Central memory CD8-positive, alpha-beta T cell (primary cell): ENCODE measurements around the gene MATN1.
"Not testable (repeated sequence)": the region's sequence is repeated elsewhere in the genome, so short reads cannot be mapped to it uniquely, and the experiment has no call there.

Source experiments
- ATAC-seq: fragments of 150-1000 bp; cut with Tn5 transposase; replicated peaks from 2 replicates; pipeline ENCODE4 v1.10.0; 2022; ENCODE audit warnings: mild to moderate bottlenecking, moderate FRiP score, moderate number of reproducible peaks; ENCODE audit not compliant: poor library complexity, severe bottlenecking; ENCODE audit errors: extremely low read depth
- DNase-seq, 2 donors: peaks; one replicate each; pipeline ENCODE4 v3.0.0; 2021; ENCODE audit warnings: low spot score in 2 of 2
- H3K27ac Mint-ChIP-seq: one replicate; pipeline ENCODE4 v1.8.0; 2022; ENCODE audit warnings: low read depth, mild to moderate bottlenecking, moderate library complexity, mixed read lengths
- H3K27me3 Mint-ChIP-seq: one replicate; pipeline ENCODE4 v1.8.0; 2022; ENCODE audit warnings: mixed read lengths
- H3K36me3 Mint-ChIP-seq: one replicate; pipeline ENCODE4 v1.8.0; 2022; ENCODE audit warnings: mild to moderate bottlenecking, moderate library complexity, mixed read lengths; ENCODE audit not compliant: insufficient read depth
- H3K4me1 Mint-ChIP-seq: one replicate; pipeline ENCODE4 v1.8.0; 2022; ENCODE audit warnings: mixed read lengths
- H3K4me3 Mint-ChIP-seq: one replicate; pipeline ENCODE4 v1.8.0; 2022; ENCODE audit warnings: mild to moderate bottlenecking, moderate library complexity, mixed read lengths
- H3K9me3 Mint-ChIP-seq: one replicate; pipeline ENCODE4 v1.8.0; 2022; ENCODE audit warnings: mixed read lengths

MATN1 gene

DNA sequence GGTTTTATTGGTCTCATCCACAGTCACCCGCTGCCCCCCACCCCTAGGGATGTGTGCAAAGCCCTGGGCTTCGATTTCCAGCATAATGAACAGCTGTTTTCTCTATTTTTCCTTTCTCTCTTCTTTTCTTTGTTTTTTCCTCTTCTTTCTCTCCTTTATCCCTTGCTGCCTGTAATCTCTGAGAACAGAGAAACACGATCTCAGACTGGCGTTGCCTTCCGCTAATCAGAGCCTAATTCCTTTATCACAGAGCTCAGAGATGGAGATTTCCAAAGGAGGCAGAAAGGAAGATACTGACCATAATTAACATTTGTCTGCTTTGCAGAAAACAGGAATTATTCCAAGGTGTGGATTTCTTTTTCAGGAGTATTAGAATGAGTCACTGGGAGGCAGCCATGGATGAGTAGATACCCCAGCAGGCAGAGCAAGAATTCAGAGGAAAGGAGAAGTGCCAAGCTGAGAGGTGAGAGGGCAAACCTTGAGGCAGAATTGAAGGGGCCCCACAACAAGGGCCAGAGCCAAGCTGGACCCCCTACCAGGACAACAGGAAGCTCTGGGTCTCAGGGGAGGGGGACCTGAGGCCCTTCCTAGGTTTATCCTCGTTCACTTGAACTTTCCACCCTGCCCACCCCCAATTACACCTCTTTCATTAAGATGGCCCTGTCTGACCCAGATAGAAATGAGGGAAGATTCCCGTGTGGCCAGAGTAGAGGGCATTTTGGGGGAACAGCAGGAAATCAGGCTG, 33.3 kb downstream of the MATN1 start:
- H3K9me3 Mint-ChIP-seq = no peaks in the 10 kb centered on the region
- no peaks in the 10 kb centered on the region for H3K4me1 Mint-ChIP-seq
- H3K27ac Mint-ChIP-seq = no peak overlapping the region
- H3K27me3 Mint-ChIP-seq = peaks cover 69% of the 10 kb centered on the region
- no peak overlapping the region for H3K4me3 Mint-ChIP-seq
- DNase-seq (no peak), ATAC-seq (no peak)
- H3K36me3 Mint-ChIP-seq = peaks cover 2% of the 10 kb centered on the region

DNA sequence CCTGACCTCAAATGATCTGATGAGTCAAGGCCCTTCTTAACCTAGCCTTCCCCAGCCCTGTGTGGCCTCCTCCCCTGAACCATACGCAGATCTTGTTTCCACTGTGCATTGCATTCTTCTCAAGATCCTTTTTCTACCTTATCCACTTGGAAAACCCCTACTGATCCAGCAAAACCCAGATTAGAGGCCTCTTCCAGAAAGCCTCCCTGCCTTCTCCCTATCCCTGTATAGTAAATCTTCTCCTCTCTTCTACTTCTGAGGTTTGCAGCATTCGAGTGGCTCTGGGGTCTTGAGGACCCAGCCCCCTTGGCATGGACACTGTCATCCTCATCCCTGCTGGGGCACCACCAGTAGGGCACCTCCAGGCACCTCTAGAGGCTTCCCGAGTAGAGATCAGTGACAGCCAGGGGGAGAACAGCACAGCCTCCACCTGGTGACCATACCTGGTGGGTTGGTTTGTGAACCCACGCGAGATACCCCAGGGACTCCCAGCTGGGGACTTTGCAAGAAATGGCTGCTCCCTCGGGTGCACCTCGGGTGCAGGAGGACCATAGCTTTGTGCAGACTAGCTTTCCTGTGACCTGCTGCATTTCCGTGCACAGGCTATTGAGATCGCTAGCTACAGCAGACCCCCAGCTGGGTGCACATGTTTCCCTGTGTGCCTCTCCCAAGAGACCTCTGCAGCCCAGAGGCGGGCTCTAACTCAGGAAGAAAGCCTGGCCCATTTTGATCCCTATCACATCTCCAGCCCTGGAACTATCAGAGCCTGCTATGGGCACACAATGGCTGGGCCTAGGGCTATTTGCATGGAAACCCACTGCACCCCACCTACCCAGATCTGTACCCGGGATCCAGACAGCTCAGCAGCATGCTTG, 34.2 kb downstream of the MATN1 start:
- H3K4me3 Mint-ChIP-seq = no peak overlapping the region
- H3K9me3 Mint-ChIP-seq = no peaks in the 10 kb centered on the region
- peaks cover 78% of the 10 kb centered on the region for H3K27me3 Mint-ChIP-seq
- H3K27ac Mint-ChIP-seq = peak overlapping the region; percentile 35
- peaks cover 2% of the 10 kb centered on the region for H3K36me3 Mint-ChIP-seq
- H3K4me1 Mint-ChIP-seq = no peaks in the 10 kb centered on the region
- ATAC-seq (no peak), DNase-seq (no peak)

DNA sequence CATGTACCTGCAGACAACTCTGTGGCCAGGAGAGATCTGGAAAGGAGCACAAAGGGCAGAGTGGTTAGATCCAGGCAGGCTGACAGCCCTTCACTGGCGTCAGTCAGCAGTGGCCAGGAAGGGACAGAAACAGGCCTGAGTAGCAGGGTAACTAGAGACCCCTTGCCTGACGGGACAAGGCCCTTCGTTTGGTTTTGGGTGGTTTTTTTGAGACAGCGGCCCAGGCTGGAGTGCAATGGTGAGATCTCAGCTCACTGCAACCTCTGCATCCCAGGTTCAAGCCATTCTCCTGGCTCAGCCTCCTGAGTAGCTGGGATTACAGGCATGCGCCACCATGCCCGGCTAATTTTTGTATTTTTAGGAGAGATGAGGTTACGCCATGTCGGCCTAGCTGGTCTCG, 34.9 kb downstream of the MATN1 start:
- Mint-ChIP-seq H3K27me3 (peaks cover 84% of the 10 kb centered on the region), H3K27ac (peak overlapping the region; percentile 35)
- not testable (repeated sequence) for ATAC-seq, DNase-seq, H3K9me3 Mint-ChIP-seq, H3K4me3 Mint-ChIP-seq, H3K36me3 Mint-ChIP-seq, H3K4me1 Mint-ChIP-seq

GRCh38 chr1:30687886-30688285, 35.5 kb downstream of the MATN1 start:
- Mint-ChIP-seq H3K4me3 (no peak overlapping the region), H3K27me3 (peaks cover 90% of the 10 kb centered on the region), H3K4me1 (no peaks in the 10 kb centered on the region)

GRCh38 chr1:30686236-30686935, 37.0 kb downstream of the MATN1 start:
- Mint-ChIP-seq H3K4me3 (peak overlapping the region; percentile 29), H3K27me3 (peaks cover 93% of the 10 kb centered on the region), H3K4me1 (no peaks in the 10 kb centered on the region), H3K27ac (no peak overlapping the region), H3K9me3 (no peaks in the 10 kb centered on the region), H3K36me3 (no peaks in the 10 kb centered on the region)
- DNase-seq (no peak), ATAC-seq (no peak)

More at GRCh38 chr1:30687886-30688285, 35.5 kb downstream of the MATN1 start:
- DNase-seq (no peak), ATAC-seq (no peak)
- H3K36me3 Mint-ChIP-seq = peaks cover under 1% of the 10 kb centered on the region
- H3K27ac Mint-ChIP-seq = no peak overlapping the region
- no peaks in the 10 kb centered on the region for H3K9me3 Mint-ChIP-seq

- no peak overlapping the region for H3K27ac Mint-ChIP-seq
- H3K36me3 Mint-ChIP-seq = no peaks in the 10 kb centered on the region
- H3K27me3 Mint-ChIP-seq = peaks cover 95% of the 10 kb centered on the region
- DNase-seq (no peak), ATAC-seq (no peak)
- H3K4me1 Mint-ChIP-seq = no peaks in the 10 kb centered on the region
- H3K9me3 Mint-ChIP-seq = no peaks in the 10 kb centered on the region
- peak overlapping the region; percentile 29 for H3K4me3 Mint-ChIP-seq
Observed at GRCh38 chr1:30685796-30686165, 37.6 kb downstream of the MATN1 start.

DNA sequence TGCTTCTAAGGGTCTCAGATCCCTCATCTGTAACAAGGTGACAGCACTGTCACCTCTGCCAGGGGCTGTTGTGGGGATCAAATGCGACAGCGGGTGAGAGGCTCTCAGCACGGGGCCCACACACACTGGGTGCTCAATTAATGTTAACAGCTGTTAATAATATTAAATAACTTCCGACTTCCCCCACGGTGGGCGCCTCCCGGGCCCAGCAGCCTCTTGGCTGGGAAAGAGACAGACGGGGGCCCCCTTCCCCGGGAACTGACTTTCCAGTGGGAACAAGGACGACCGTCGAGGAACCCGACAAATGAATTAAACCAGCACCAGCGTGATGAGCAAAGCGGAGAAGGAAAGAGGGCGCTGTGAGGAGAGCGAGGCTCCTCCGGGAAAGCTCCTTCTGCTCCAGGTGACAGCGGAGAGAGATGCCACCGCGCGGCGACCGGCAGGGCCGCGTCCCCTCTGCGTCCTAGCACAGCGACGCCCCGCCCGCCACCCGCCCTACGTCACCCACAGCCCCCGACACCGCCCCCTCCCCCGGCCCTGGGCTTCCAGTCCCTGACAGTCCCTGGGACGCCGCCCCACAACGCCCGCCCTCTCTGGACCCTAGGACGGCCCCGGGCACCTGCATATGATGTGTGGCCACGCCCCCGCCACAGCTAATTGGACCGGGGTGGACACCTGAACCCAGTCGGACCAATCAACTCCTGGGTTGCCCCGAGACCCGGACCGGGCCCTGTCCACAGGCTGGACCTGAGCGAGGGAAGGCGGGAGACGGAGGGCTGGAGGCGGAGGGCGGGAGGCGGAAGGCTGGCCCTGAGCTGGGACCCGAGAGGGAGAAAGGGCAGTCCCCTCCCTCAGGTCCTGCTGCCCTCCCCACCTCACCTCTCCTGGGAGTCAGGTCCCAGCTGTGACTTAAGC, 38.2 kb downstream of the MATN1 start:
- ATAC-seq (no peak), DNase-seq (no peak)
- no peaks in the 10 kb centered on the region for H3K9me3 Mint-ChIP-seq
- H3K4me3 Mint-ChIP-seq = peak overlapping the region; percentile 29
- H3K27me3 Mint-ChIP-seq = peaks cover 90% of the 10 kb centered on the region
- H3K4me1 Mint-ChIP-seq = no peaks in the 10 kb centered on the region
- H3K36me3 Mint-ChIP-seq = no peaks in the 10 kb centered on the region
- no peak overlapping the region for H3K27ac Mint-ChIP-seq

- no peak overlapping the region for H3K4me3 Mint-ChIP-seq
- peaks cover 2% of the 10 kb centered on the region for H3K36me3 Mint-ChIP-seq
Observed at GRCh38 chr1:30684259-30684658, 39.1 kb downstream of the MATN1 start.

GRCh38 chr1:30683699-30684098, 39.7 kb downstream of the MATN1 start:
- ATAC-seq (no peak), DNase-seq (no peak)
- no peak overlapping the region for H3K27ac Mint-ChIP-seq
- H3K4me3 Mint-ChIP-seq = no peak overlapping the region
- no peaks in the 10 kb centered on the region for H3K9me3 Mint-ChIP-seq
- H3K4me1 Mint-ChIP-seq = no peaks in the 10 kb centered on the region
- peaks cover 2% of the 10 kb centered on the region for H3K36me3 Mint-ChIP-seq
- peaks cover 81% of the 10 kb centered on the region for H3K27me3 Mint-ChIP-seq

More at GRCh38 chr1:30684259-30684658, 39.1 kb downstream of the MATN1 start:
- no peak for ATAC-seq
- no peaks in the 10 kb centered on the region for H3K9me3 Mint-ChIP-seq
- no peak for DNase-seq
- peaks cover 81% of the 10 kb centered on the region for H3K27me3 Mint-ChIP-seq
- H3K27ac Mint-ChIP-seq = no peak overlapping the region
- no peaks in the 10 kb centered on the region for H3K4me1 Mint-ChIP-seq

DNA sequence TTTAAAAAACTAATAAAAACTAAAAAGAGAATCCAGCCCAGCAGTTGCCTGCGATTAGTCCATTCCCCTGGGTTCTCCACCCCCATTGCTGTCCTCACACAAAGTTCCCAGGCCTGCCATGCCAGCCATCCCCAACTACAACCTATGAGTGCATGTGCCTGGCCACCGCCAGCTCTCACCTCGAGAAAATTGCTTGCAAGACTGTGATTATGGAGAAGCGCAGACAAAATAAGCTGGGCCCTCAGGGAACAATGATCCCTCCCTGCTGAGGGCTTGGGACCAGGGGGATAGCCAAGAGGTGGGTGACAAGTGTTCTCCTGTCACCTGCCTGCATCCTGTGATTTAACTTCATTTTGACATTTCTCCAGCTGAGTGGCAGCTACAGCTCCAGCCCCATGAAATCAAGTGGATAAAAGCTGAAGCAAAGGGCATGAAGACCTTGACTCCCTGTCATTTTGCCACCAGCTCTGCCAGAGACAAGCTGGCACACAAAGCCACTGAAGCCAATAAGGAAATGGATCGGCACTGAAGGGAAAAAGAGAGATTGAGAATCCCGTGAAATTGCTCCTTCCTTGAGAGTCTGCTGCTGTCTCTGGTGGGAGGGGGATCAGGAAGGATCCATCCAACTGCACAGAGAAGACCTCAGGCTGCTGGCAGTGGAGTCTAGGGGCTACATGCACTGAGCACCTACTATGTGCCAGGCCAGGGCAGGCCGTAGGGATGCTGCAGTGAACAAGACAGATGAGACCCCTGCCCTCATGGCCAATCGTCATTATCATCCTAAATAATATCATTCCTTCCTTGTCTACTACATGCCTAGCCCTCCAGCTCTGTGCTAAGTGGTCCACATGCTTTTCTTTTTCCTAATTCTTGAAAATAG, 40.7 kb downstream of the MATN1 start:
- no peak for ATAC-seq
- no peaks in the 10 kb centered on the region for H3K4me1 Mint-ChIP-seq
- no peaks in the 10 kb centered on the region for H3K9me3 Mint-ChIP-seq
- H3K27me3 Mint-ChIP-seq = peaks cover 81% of the 10 kb centered on the region
- peaks cover 2% of the 10 kb centered on the region for H3K36me3 Mint-ChIP-seq
- no peak for DNase-seq
- H3K4me3 Mint-ChIP-seq = no peak overlapping the region
- H3K27ac Mint-ChIP-seq = no peak overlapping the region

DNA sequence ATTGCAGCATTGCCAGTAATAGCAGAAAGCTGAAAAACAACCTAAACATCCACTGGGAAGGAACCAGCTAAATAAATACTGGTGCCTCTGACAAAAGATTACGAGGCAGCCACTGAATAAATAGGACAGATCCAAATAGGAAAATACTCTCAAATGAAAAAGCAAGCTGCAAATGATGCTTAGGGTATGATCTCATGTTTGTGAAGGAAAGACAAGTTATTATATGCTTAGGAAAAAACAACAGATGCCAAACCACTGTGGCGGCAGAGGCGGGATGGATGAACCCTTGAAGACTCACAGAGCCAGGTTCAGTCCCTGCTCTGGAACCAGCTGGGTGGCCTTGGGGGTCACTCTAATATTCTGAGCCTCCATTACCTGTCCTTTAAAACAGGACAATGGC, 41.6 kb downstream of the MATN1 start:
- no peak overlapping the region for H3K27ac Mint-ChIP-seq
- no peaks in the 10 kb centered on the region for H3K9me3 Mint-ChIP-seq
- H3K4me3 Mint-ChIP-seq = no peak overlapping the region
- DNase-seq (no peak), ATAC-seq (no peak)
- H3K4me1 Mint-ChIP-seq = no peaks in the 10 kb centered on the region
- peaks cover 2% of the 10 kb centered on the region for H3K36me3 Mint-ChIP-seq
- H3K27me3 Mint-ChIP-seq = peaks cover 80% of the 10 kb centered on the region
